H1 (cell line): Measurements from ENCODE around the gene ECT2L. TPM values are rescaled to one million over a fixed set of nuclear protein-coding genes. Genes with fewer than 3 reads are reported as not detected.

Source experiments
- BCL11A ChIP-seq, 2 experiments: IDR thresholded peaks; one replicate each; pipeline ENCODE4 v1.6.1; 2011; ENCODE audit warnings: low read depth in 2 of 2, low read length in 2 of 2, mild to moderate bottlenecking in 2 of 2
- CBX5 ChIP-seq: fragments of 300-800, 300-1000 bp; sonication (generic); IDR thresholded peaks from 2 replicates; pipeline ENCODE4 v1.7.1; 2016; ENCODE audit warnings: antibody characterized with exemption, low read length, low read depth
- CEBPB ChIP-seq: IDR thresholded peaks from 2 replicates; pipeline ENCODE4 v1.6.1; 2012; ENCODE audit warnings: low read depth, low read length
- CHD7 ChIP-seq: fragments of 300-600 bp; sonication (generic); IDR thresholded peaks from 2 replicates; pipeline ENCODE4 v1.7.1; 2012; ENCODE audit warnings: low read length, moderate library complexity, mild to moderate bottlenecking, inconsistent platforms; ENCODE audit not compliant: insufficient replicate concordance
- FOSL1 ChIP-seq: IDR thresholded peaks from 2 replicates; pipeline ENCODE4 v1.6.1; 2011; ENCODE audit warnings: mild to moderate bottlenecking, low read depth, low read length, moderate library complexity; ENCODE audit not compliant: insufficient read depth
- PHF8 ChIP-seq: fragments of 200-600 bp; sonication (generic); conservative IDR thresholded peaks from 2 replicates; pipeline ENCODE4 v1.7.1; 2012; ENCODE audit warnings: low read depth, mild to moderate bottlenecking, inconsistent platforms, low read length, moderate library complexity
- POLR2A ChIP-seq, 2 experiments: IDR thresholded peaks; 1 replicate in 1 of 2; 2 replicates in 1 of 2; pipeline ENCODE4 v1.6.1; 2011; ENCODE audit warnings: low read depth in 2 of 2, low read length in 2 of 2, mild to moderate bottlenecking in 2 of 2; ENCODE audit errors: control extremely low read depth in 1 of 2
- POLR2AphosphoS5 ChIP-seq: IDR thresholded peaks from 2 replicates; pipeline ENCODE4 v1.6.1; 2011; ENCODE audit warnings: low read depth, low read length
- RNF2 ChIP-seq: fragments of 200-900, 300-1000 bp; sonication (generic); IDR thresholded peaks from 2 replicates; pipeline ENCODE4 v1.7.1; 2016; ENCODE audit warnings: borderline replicate concordance, low read depth, mild to moderate bottlenecking, antibody characterized with exemption, low read length; ENCODE audit not compliant: poor library complexity, severe bottlenecking; ENCODE audit errors: missing control alignments
- SP2 ChIP-seq: IDR thresholded peaks from 2 replicates; pipeline ENCODE4 v1.6.1; 2012; ENCODE audit warnings: mild to moderate bottlenecking, low read length, inconsistent platforms
- TBP ChIP-seq: IDR thresholded peaks from 2 replicates; pipeline ENCODE4 v1.6.1; 2011; ENCODE audit warnings: low read depth, low read length, improper control_type of control experiment
- polyA plus RNA-seq, 7 experiments: library from polyadenylated mRNA; depleted of rRNA in 3 of 7; stranded (reverse) in 5 of 7; unstranded in 2 of 7; fragments of >200 nt in 5 of 7; fragments of 200-250 nt in 2 of 7; gene quantifications; 1 replicate in 5 of 7; 2 replicates in 1 of 7; 4 replicates in 1 of 7; pipeline versions ENCODE4 v1.2.1 to v1.2.3, GENCODE V29; 2011 to 2013; ENCODE audit warnings: missing spikeins in 2 of 7, mixed read lengths in 2 of 7
- total RNA-seq: library from RNA; stranded (reverse); fragmentation: NEBNext Ultra II Directional; extraction: Animal tissue kit (Norgen Biotek cat#: 25700); gene quantifications from 2 replicates; pipeline ENCODE4 v1.2.1, GENCODE V29; 2021
- TF ChIP-seq, protein P1 (sequence below): IDR thresholded peaks from 2 replicates; pipeline ENCODE4 v1.6.1; 2011; ENCODE audit warnings: low read depth, mild to moderate bottlenecking, low read length; ENCODE audit not compliant: insufficient read depth

Gene ECT2L
- total and polyA plus RNA-seq, 2 of the 8 experiments (the other 6 are each of a cell fraction or from before 2014, with no cell fraction given), result not detected

DNA sequence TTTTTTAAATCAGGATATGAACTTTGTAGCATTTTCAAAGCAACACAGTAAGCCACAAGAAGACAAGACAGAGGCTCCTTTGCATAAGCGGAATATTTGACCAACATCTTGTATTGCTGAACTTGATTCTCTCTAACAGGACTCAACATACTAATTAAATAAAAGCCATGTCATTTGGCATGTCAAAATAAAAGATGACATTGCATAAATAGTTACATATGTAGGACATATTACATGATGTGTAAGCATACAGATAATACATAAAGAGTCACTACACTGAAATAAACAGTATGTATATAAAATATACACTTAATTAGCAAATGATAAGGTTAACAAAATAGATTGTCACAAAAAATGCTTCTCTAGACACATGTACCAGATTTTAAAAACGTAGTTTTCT, 129.9 kb downstream of the ECT2L start (continued):
- TF ChIP-seq CHD7 (no peak), CBX5 (no peak), RNF2 (no peak), SP2 (no peak), POLR2A (IDR thresholded peaks at IDR 0.05; ENCODE audit: control extremely low read depth in 1 of 2, low read depth in 2 of 2, low read length in 2 of 2) (no peak), FOSL1 (no peak), CEBPB (no peak), TBP (no peak), BCL11A (IDR thresholded peaks at IDR 0.05; ENCODE audit: low read depth in 2 of 2, low read length in 2 of 2) (no peak), POLR2AphosphoS5 (no peak), PHF8 (no peak)
- TF ChIP-seq, protein P1, sequence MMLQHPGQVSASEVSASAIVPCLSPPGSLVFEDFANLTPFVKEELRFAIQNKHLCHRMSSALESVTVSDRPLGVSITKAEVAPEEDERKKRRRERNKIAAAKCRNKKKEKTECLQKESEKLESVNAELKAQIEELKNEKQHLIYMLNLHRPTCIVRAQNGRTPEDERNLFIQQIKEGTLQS, result no peak
